WTC11 (cell line): ENCODE measurements around the gene STON2.

ENCODE experiments used
- ATF2 ChIP-seq: sonication (generic); formaldehyde crosslinking; IDR thresholded peaks from 2 replicates; pipeline ENCODE4 v1.8.1; 2022; ENCODE audit warnings: low read depth, missing genetic modification reagents, borderline replicate concordance
- ATF6 ChIP-seq: sonication (generic); formaldehyde crosslinking; IDR thresholded peaks from 2 replicates; pipeline ENCODE4 v1.8.1; 2023; ENCODE audit warnings: mild to moderate bottlenecking, missing genetic modification reagents
- CTCF ChIP-seq: fragments of 200-600 bp; IDR thresholded peaks from 2 replicates; pipeline ENCODE4 v1.8.0; 2022; ENCODE audit warnings: antibody characterized with exemption
- JUN ChIP-seq: sonication (generic); formaldehyde crosslinking; IDR thresholded peaks from 2 replicates; pipeline ENCODE4 v1.8.0; 2023; ENCODE audit warnings: mild to moderate bottlenecking, missing genetic modification reagents
- ZNF423 ChIP-seq: fragments of 250-450 bp; sonication (Bioruptor Pico); IDR thresholded peaks from 2 replicates; pipeline ENCODE4 v2.1.2; 2022; ENCODE audit warnings: mild to moderate bottlenecking, moderate library complexity

- TF ChIP-seq CTCF, result no peak
- TF ChIP-seq ATF6 (CRISPR knock-in tag), result no peak
- no peak for TF ChIP-seq ZNF423 (CRISPR knock-in tag)
- TF ChIP-seq JUN (CRISPR knock-in tag), result no peak
- no peak for TF ChIP-seq ATF2 (CRISPR knock-in tag)
Observed at GRCh38 chr14:81386290-81386745, 13.8 kb downstream of the STON2 start.
